HepG2 (cell line): ENCODE measurements around the gene TMEM121. TPM values are rescaled to one million over a fixed set of nuclear protein-coding genes. Genes with fewer than 3 reads are reported as not detected.

Source experiments
- ATAC-seq: fragments of 200-7000 bp; cut with Tn5 transposase; 3 replicates; pipeline ENCODE4 v1.9.1; 2020; ENCODE audit warnings: mild to moderate bottlenecking, moderate library complexity
- BruUV-seq: library from RNA; stranded (reverse); fragments of 400-500 nt; replicated peaks from 2 replicates; lab custom pipeline; 2021; lab: Mats Ljungman, UMichigan
- CTCF ChIA-PET: fragments of 300-600 bp; formaldehyde crosslinking; extraction: SDS; loops from one replicate; lab custom pipeline; 2021; ENCODE audit warnings: low total read pairs, inconsistent platforms, low intra/inter-chr PET ratio; lab: Yijun Ruan, JAX
- POLR2A ChIA-PET: fragments of 350-600 bp; sonication (Branson Sonifier 250); formaldehyde crosslinking; loops from one replicate; lab custom pipeline; 2020; ENCODE audit warnings: antibody characterized with exemption, inconsistent platforms; lab: Yijun Ruan, JAX
- DNase-seq: peaks from one replicate; pipeline ENCODE4 v3.0.0-alpha.2; 2015; ENCODE audit warnings: low spot score
- FAIRE-seq: peaks from 3 replicates; lab custom pipeline; 2011; peaks lifted over from hg19 to GRCh38; lab: Jason Lieb, UNC
- H2AFZ ChIP-seq: one replicate; pipeline ENCODE4 v1.6.1; 2011; ENCODE audit warnings: low read length, inconsistent platforms
- H3K27ac ChIP-seq: fragments of 300-600 bp; 3 replicates; pipeline ENCODE4 v1.8.0; 2011; ENCODE audit warnings: mixed run types, mild to moderate bottlenecking, mixed read lengths, low read length, inconsistent platforms; ENCODE audit not compliant: insufficient read depth; ENCODE audit errors: extremely low read length
- H3K27me3 ChIP-seq, 2 experiments: fragments of 200-600 bp in 1 of 2; 2 replicates in 1 of 2; 3 replicates in 1 of 2; pipeline versions ENCODE4 v1.6.0 to v1.8.0; 2011; ENCODE audit warnings: low read length in 2 of 2, mild to moderate bottlenecking in 2 of 2, moderate library complexity in 2 of 2, inconsistent platforms in 1 of 2; ENCODE audit not compliant: insufficient read depth in 2 of 2, control insufficient read depth in 1 of 2
- H3K36me3 ChIP-seq, 2 experiments: fragments of 200-600 bp in 1 of 2; replicated peaks in 1 of 2; 2 replicates in 1 of 2; 3 replicates in 1 of 2; pipeline versions ENCODE4 v1.5.1 to v1.8.0; 2011; ENCODE audit warnings: low read length in 2 of 2, inconsistent platforms in 1 of 2; ENCODE audit not compliant: insufficient read depth in 2 of 2, control insufficient read depth in 1 of 2
- H3K4me1 ChIP-seq: 2 replicates; pipeline ENCODE4 v1.5.1; 2012; ENCODE audit warnings: low read length, inconsistent platforms; ENCODE audit not compliant: insufficient read depth
- H3K4me2 ChIP-seq: 2 replicates; pipeline ENCODE4 v1.6.0; 2011; ENCODE audit warnings: low read depth, low read length, inconsistent platforms
- H3K4me3 ChIP-seq, 3 experiments: fragments of 200-600 bp in 1 of 3; sonication (generic), shearing (Covaris generic) in 1 of 3; replicated peaks in 1 of 3; 2 replicates each; pipeline ENCODE4 v1.5.1; 2011 to 2016; ENCODE audit warnings: low read length in 3 of 3, inconsistent platforms in 2 of 3, low read depth in 2 of 3, mild to moderate bottlenecking in 2 of 3, control low read depth in 1 of 3, mixed read lengths in 1 of 3; ENCODE audit not compliant: insufficient read depth in 1 of 3
- H3K79me2 ChIP-seq: one replicate; pipeline ENCODE4 v1.6.1; 2011; ENCODE audit warnings: low read length, inconsistent platforms; ENCODE audit not compliant: insufficient read depth
- H3K9ac ChIP-seq: 2 replicates; pipeline ENCODE4 v1.6.0; 2011; ENCODE audit warnings: mild to moderate bottlenecking, low read depth, low read length, inconsistent platforms; ENCODE audit not compliant: insufficient read depth
- H3K9me3 ChIP-seq: 2 replicates; pipeline ENCODE4 v1.5.1; 2012; ENCODE audit warnings: mild to moderate bottlenecking, low read length
- H4K20me1 ChIP-seq: 2 replicates; pipeline ENCODE4 v1.6.0; 2011; ENCODE audit warnings: inconsistent platforms, mild to moderate bottlenecking, low read length, moderate library complexity; ENCODE audit not compliant: insufficient read depth
- ELF4 ChIP-seq: sonication (generic); formaldehyde crosslinking; IDR thresholded peaks from 2 replicates; pipeline ENCODE4 v1.5.0; 2020; ENCODE audit warnings: missing genetic modification reagents, mild to moderate bottlenecking, moderate library complexity, borderline replicate concordance
- ERF ChIP-seq: IDR thresholded peaks from 2 replicates; pipeline ENCODE4 v1.6.1; 2018; ENCODE audit warnings: missing biosample characterization, missing genetic modification reagents
- MYNN ChIP-seq: sonication (generic); formaldehyde crosslinking; IDR thresholded peaks from 2 replicates; pipeline ENCODE4 v1.4.0; 2020; ENCODE audit warnings: mild to moderate bottlenecking, low read depth, missing genetic modification reagents
- SMC3 ChIP-seq: IDR thresholded peaks from 2 replicates; pipeline ENCODE4 v1.6.1; 2011; ENCODE audit warnings: low read length, improper control_type of control experiment
- SYNCRIP ChIP-seq: fragments of 200-400 bp; formaldehyde crosslinking; IDR thresholded peaks from 2 replicates; pipeline ENCODE4 v1.6.1; 2018; ENCODE audit warnings: mild to moderate bottlenecking, low read depth, low read length; ENCODE audit not compliant: insufficient read depth
- ZC3H4 ChIP-seq: sonication (generic); formaldehyde crosslinking; IDR thresholded peaks from 2 replicates; pipeline ENCODE4 v1.4.0; 2020; ENCODE audit warnings: missing genetic modification reagents, borderline replicate concordance
- ZNF235 ChIP-seq: sonication (generic); formaldehyde crosslinking; IDR thresholded peaks from 2 replicates; pipeline ENCODE4 v1.8.1; 2023; ENCODE audit warnings: mild to moderate bottlenecking, missing genetic modification reagents, borderline replicate concordance
- ZNF781 ChIP-seq: sonication (generic); formaldehyde crosslinking; IDR thresholded peaks from 2 replicates; pipeline ENCODE4 v1.5.1; 2020; ENCODE audit warnings: borderline replicate concordance, mild to moderate bottlenecking, missing genetic modification reagents; ENCODE audit errors: not compliant biosample characterization
- ZNF788 ChIP-seq: sonication (generic); formaldehyde crosslinking; IDR thresholded peaks from 2 replicates; pipeline ENCODE4 v1.5.0; 2020; ENCODE audit warnings: mild to moderate bottlenecking, missing genetic modification reagents, borderline replicate concordance
- ZNF841 ChIP-seq: sonication (generic); formaldehyde crosslinking; IDR thresholded peaks from 2 replicates; pipeline ENCODE4 v1.8.1; 2023; ENCODE audit warnings: missing genetic modification reagents, borderline replicate concordance
- ZSCAN9 ChIP-seq: IDR thresholded peaks from 2 replicates; pipeline ENCODE4 v1.6.1; 2016; ENCODE audit warnings: borderline replicate concordance
- ZZZ3 ChIP-seq: sonication (generic); formaldehyde crosslinking; IDR thresholded peaks from 2 replicates; pipeline ENCODE4 v1.4.0; 2020; ENCODE audit warnings: missing genetic modification reagents, mild to moderate bottlenecking, borderline replicate concordance
- WGBS: methylation state at CpG from one replicate; pipeline ENCODE4 v1.1.6; 2017; ENCODE audit warnings: low lambda C conversion rate; 5-methylcytosine and 5-hydroxymethylcytosine counted together
- in situ Hi-C: cut with HindIII; loops from 2 replicates; pipeline ENCODE4 v1.10.0; 2017; ENCODE audit warnings: low pct_unique_long_range_greater_than_20kb; ENCODE audit not compliant: extremely low pct_ligation_motif_present
- intact Hi-C: fragments of 100-400 bp; cut with micrococcal nuclease; formaldehyde crosslinking; loops from one replicate; pipeline ENCODE4 v1.10.0; 2022; ENCODE audit not compliant: unreplicated experiment
- polyA plus RNA-seq, 8 experiments: library from polyadenylated mRNA; depleted of rRNA in 3 of 8; stranded (reverse) in 7 of 8; unstranded in 1 of 8; fragments of >200 nt; fragmentation: Illumina TruSeq in 4 of 8; extraction: Trizol in 4 of 8; gene quantifications; 2 replicates each; pipeline versions ENCODE4 v1.2.1 to v1.2.3, GENCODE V29; 2011 to 2016; ENCODE audit warnings: low read depth in 4 of 8, missing spikeins in 1 of 8, mixed read lengths in 1 of 8; ENCODE audit not compliant: insufficient read depth in 1 of 8
- total RNA-seq, 5 experiments: library from RNA; depleted of rRNA; stranded (reverse); fragments of >200 nt; fragmentation: Illumina TruSeq; extraction: Trizol; gene quantifications; 2 replicates each; pipeline ENCODE4 v1.2.3, GENCODE V29; 2016; ENCODE audit warnings: low read depth in 1 of 5
- TF ChIP-seq, protein P1 (sequence below): sonication (generic); formaldehyde crosslinking; IDR thresholded peaks from 2 replicates; pipeline ENCODE4 v1.4.0; 2020; ENCODE audit warnings: mild to moderate bottlenecking, missing genetic modification reagents
- TF ChIP-seq, protein P2 (sequence below): conservative IDR thresholded peaks from 2 replicates; pipeline ENCODE4 v1.6.1; 2018; ENCODE audit warnings: missing genetic modification reagents
- TF ChIP-seq, protein P3 (sequence below): sonication (generic); formaldehyde crosslinking; IDR thresholded peaks from 2 replicates; pipeline ENCODE4 v1.8.0; 2022; ENCODE audit warnings: mild to moderate bottlenecking, missing genetic modification reagents; ENCODE audit not compliant: insufficient replicate concordance

The TMEM121 gene
- total and polyA plus RNA-seq, 2 of the 13 experiments (the other 11 are each of a cell fraction or from before 2014, with no cell fraction given): 6.6 to 19.0 TPM

DNA sequence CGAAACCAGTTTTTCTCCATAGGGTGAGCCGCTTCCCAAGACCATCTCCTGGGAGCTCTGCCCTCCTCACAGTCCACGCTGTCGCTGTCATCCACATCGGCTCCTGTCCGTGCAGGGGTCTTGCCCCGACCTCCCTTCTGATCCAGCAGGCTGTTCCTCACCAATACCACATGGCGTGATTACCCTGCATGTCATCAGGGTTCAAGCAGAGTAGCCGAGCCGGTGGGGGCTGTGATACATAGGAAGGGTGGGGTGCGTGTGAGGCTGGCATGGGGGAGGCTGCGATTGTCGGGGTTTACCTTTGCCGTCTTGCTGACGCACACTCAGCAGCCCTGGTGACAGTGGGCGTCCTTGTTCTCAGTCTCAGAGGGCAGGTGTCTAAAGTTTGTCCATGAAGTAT is 18.3 kb upstream of the TMEM121 start:
- CTCF ChIA-PET: no interaction called here
- no peaks in the 10 kb centered on the region for H3K79me2 ChIP-seq
- TF ChIP-seq ZSCAN9 (CRISPR knock-in tag) (no peak), MYNN (CRISPR knock-in tag) (no peak), ERF (CRISPR knock-in tag) (no peak), ZNF235 (no peak), ZNF841 (CRISPR knock-in tag) (no peak), ZZZ3 (CRISPR knock-in tag) (no peak), SMC3 (no peak), ZNF788 (CRISPR knock-in tag) (no peak), SYNCRIP (no peak), ZNF781 (CRISPR knock-in tag) (no peak), ELF4 (CRISPR knock-in tag) (no peak), ZC3H4 (CRISPR knock-in tag) (no peak)
- TF ChIP-seq, protein P1, sequence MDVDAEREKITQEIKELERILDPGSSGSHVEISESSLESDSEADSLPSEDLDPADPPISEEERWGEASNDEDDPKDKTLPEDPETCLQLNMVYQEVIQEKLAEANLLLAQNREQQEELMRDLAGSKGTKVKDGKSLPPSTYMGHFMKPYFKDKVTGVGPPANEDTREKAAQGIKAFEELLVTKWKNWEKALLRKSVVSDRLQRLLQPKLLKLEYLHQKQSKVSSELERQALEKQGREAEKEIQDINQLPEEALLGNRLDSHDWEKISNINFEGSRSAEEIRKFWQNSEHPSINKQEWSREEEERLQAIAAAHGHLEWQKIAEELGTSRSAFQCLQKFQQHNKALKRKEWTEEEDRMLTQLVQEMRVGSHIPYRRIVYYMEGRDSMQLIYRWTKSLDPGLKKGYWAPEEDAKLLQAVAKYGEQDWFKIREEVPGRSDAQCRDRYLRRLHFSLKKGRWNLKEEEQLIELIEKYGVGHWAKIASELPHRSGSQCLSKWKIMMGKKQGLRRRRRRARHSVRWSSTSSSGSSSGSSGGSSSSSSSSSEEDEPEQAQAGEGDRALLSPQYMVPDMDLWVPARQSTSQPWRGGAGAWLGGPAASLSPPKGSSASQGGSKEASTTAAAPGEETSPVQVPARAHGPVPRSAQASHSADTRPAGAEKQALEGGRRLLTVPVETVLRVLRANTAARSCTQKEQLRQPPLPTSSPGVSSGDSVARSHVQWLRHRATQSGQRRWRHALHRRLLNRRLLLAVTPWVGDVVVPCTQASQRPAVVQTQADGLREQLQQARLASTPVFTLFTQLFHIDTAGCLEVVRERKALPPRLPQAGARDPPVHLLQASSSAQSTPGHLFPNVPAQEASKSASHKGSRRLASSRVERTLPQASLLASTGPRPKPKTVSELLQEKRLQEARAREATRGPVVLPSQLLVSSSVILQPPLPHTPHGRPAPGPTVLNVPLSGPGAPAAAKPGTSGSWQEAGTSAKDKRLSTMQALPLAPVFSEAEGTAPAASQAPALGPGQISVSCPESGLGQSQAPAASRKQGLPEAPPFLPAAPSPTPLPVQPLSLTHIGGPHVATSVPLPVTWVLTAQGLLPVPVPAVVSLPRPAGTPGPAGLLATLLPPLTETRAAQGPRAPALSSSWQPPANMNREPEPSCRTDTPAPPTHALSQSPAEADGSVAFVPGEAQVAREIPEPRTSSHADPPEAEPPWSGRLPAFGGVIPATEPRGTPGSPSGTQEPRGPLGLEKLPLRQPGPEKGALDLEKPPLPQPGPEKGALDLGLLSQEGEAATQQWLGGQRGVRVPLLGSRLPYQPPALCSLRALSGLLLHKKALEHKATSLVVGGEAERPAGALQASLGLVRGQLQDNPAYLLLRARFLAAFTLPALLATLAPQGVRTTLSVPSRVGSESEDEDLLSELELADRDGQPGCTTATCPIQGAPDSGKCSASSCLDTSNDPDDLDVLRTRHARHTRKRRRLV (CRISPR knock-in tag): no peak
- TF ChIP-seq, protein P2, sequence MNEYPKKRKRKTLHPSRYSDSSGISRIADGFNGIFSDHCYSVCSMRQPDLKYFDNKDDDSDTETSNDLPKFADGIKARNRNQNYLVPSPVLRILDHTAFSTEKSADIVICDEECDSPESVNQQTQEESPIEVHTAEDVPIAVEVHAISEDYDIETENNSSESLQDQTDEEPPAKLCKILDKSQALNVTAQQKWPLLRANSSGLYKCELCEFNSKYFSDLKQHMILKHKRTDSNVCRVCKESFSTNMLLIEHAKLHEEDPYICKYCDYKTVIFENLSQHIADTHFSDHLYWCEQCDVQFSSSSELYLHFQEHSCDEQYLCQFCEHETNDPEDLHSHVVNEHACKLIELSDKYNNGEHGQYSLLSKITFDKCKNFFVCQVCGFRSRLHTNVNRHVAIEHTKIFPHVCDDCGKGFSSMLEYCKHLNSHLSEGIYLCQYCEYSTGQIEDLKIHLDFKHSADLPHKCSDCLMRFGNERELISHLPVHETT (CRISPR knock-in tag): no peak
- TF ChIP-seq, protein P3, sequence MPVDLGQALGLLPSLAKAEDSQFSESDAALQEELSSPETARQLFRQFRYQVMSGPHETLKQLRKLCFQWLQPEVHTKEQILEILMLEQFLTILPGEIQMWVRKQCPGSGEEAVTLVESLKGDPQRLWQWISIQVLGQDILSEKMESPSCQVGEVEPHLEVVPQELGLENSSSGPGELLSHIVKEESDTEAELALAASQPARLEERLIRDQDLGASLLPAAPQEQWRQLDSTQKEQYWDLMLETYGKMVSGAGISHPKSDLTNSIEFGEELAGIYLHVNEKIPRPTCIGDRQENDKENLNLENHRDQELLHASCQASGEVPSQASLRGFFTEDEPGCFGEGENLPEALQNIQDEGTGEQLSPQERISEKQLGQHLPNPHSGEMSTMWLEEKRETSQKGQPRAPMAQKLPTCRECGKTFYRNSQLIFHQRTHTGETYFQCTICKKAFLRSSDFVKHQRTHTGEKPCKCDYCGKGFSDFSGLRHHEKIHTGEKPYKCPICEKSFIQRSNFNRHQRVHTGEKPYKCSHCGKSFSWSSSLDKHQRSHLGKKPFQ (CRISPR knock-in tag): no peak

More for the DNA sequence above, 18.3 kb upstream of the TMEM121 start:
- Histone ChIP-seq H3K27me3 (peaks cover 5 to 58% of the 10 kb centered on the region in 2 experiments; a peak in 4 of 5 replicates), H3K9me3 (no peaks in the 10 kb centered on the region), H4K20me1 (no peaks in the 10 kb centered on the region), H3K36me3 (no peaks in the 10 kb centered on the region), H3K4me1 (peaks cover 31% of the 10 kb centered on the region), H2AFZ (no peak overlapping the region), H3K4me3 (no peak overlapping the region), H3K9ac (no peak overlapping the region), H3K27ac (no peak overlapping the region), H3K4me2 (no peak overlapping the region)
- WGBS: 69% methylated on average over 11 of the region's 16 CpGs
- DNase-seq: no peak
- FAIRE-seq: no peak
- ATAC-seq: no peak
- intact Hi-C loops (no loop called here), in situ Hi-C loops (no loop called here)
- no TSS peak for BruUV-seq
- POLR2A ChIA-PET: no interaction called here
